Mesenteric fat pad (tissue), 1 donor: ENCODE measurements around the gene RNU7-1. TPM values are rescaled to one million over a fixed set of nuclear protein-coding genes. Genes with fewer than 3 reads are reported as not detected.
A peak's percentile ranks its signal among the peaks of the same experiment; 100 is the strongest.

Experiments
- DNase-seq: peaks from one replicate; pipeline ENCODE4 v3.0.0-alpha.2; 2020; ENCODE audit warnings: low spot score
- total RNA-seq: library from RNA; stranded (reverse); fragmentation: NEBNext Ultra II Directional; extraction: Animal tissue kit (Norgen Biotek cat#: 25700); gene quantifications from one replicate; pipeline ENCODE4 v1.2.1, GENCODE V29; 2021
- donor health status: DM: yes; HTN: yes; CAD: no.

The RNU7-1 gene
- total RNA-seq, 1 donor from 2014 or later, result not detected

DNA sequence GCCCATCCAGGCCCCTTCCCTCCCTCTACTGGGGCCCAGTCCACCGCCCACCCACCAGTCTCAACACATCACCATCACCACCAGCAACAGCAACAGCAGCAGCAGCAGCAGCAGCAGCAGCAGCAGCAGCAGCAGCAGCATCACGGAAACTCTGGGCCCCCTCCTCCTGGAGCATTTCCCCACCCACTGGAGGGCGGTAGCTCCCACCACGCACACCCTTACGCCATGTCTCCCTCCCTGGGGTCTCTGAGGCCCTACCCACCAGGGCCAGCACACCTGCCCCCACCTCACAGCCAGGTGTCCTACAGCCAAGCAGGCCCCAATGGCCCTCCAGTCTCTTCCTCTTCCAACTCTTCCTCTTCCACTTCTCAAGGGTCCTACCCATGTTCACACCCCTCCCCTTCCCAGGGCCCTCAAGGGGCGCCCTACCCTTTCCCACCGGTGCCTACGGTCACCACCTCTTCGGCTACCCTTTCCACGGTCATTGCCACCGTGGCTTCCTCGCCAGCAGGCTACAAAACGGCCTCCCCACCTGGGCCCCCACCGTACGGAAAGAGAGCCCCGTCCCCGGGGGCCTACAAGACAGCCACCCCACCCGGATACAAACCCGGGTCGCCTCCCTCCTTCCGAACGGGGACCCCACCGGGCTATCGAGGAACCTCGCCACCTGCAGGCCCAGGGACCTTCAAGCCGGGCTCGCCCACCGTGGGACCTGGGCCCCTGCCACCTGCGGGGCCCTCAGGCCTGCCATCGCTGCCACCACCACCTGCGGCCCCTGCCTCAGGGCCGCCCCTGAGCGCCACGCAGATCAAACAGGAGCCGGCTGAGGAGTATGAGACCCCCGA is 6.8 kb upstream of the RNU7-1 start:
- DNase-seq, result no peak

GRCh38 chr12:6937481-6938352 is 5.9 kb upstream of the RNU7-1 start:
- DNase-seq, result peak; percentile 98

DNA sequence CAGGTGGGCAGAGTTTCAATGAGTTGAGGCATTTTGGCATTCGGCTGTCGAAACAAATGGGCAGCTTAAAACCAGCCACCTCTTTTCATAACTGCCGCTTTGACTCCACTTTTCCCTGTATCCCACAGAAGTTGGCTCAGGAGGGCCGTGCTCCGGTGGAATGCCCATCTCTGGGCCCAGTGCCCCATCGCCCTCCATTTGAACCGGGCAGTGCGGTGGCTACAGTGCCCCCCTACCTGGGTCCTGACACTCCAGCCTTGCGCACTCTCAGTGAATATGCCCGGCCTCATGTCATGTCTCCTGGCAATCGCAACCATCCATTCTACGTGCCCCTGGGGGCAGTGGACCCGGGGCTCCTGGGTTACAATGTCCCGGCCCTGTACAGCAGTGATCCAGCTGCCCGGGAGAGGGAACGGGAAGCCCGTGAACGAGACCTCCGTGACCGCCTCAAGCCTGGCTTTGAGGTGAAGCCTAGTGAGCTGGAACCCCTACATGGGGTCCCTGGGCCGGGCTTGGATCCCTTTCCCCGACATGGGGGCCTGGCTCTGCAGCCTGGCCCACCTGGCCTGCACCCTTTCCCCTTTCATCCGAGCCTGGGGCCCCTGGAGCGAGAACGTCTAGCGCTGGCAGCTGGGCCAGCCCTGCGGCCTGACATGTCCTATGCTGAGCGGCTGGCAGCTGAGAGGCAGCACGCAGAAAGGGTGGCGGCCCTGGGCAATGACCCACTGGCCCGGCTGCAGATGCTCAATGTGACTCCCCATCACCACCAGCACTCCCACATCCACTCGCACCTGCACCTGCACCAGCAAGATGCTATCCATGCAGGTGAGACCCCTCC is 5.0 kb upstream of the RNU7-1 start:
- no peak for DNase-seq

DNA sequence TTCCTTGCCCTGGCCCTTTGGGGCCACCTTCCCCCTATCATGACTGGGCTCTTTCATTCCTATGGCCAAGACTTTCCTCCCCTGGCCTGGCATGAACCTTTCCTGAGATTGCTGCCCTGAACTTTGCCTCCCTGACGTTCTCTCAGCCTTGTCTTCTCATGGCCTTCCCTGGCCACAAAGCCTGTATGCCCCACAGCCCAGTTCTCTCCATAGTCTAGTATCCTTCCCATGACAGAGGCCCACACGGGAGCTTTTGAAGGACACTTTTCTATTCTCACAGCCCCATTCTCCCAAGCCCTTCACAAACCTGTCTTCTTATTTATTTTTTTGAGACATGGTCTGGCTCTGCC is 4.5 kb upstream of the RNU7-1 start:
- DNase-seq, result no peak

GRCh38 chr12:6941267-6941666 is 2.3 kb upstream of the RNU7-1 start:
- DNase-seq, result no peak

- DNase-seq, result no peak
Measured at GRCh38 chr12:6941782-6942181, 1.8 kb upstream of the RNU7-1 start.

DNA sequence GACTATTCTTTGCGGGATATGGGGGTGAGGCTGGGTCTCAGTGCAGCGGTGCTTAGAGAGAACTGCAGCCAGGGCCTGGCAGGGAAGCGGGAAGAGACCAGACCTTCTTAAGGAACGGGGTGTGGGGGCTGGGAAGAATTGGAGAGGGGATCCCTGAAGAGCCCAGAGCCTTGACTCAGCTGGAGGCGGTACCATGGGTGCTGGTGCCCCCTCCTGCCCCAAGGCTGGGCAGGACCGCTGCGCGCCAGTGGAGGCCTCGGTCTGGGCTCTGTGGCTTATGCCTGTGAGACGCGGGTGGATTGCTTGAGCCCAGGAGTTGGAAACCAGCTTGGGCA is 1.3 kb upstream of the RNU7-1 start:
- no peak for DNase-seq

DNA sequence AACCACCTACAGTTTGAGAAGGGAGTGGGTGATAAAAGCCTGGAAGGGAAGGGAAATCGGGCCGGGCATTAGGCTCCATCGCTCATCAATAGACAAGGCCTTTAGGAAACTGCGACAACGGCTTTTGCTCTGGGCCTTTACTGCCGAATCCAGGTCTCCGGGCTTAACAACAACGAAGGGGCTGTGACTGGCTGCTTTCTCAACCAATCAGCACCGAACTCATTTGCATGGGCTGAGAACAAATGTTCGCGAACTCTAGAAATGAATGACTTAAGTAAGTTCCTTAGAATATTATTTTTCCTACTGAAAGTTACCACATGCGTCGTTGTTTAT is 261 bp upstream of the RNU7-1 start:
- DNase-seq, result no peak

GRCh38 chr12:6944381-6945186 is 968 bp downstream of the RNU7-1 start:
- DNase-seq, result peak; percentile 96

DNA sequence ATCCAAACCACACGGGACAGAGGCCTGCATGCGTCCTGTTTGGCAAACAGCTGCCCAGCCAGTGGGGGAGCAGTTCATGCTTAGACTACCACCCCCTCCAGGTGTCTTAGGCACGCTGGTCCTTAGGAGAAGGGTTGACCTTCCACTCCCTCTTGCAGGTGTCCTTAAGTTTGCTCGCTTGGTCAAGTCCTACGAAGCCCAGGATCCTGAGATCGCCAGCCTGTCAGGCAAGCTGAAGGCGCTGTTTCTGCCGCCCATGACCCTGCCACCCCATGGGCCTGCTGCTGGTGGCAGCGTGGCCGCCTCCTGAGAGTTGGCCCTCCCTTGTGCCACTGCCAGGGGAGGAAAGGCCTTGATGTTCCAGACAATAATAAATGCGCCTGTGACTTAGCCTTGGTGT is 2.0 kb downstream of the RNU7-1 start:
- DNase-seq, result no peak

GRCh38 chr12:6946033-6946919 is 2.7 kb downstream of the RNU7-1 start:
- DNase-seq, result no peak

- no peak for DNase-seq
Measured at GRCh38 chr12:6946920-6947374, 3.3 kb downstream of the RNU7-1 start.

DNA sequence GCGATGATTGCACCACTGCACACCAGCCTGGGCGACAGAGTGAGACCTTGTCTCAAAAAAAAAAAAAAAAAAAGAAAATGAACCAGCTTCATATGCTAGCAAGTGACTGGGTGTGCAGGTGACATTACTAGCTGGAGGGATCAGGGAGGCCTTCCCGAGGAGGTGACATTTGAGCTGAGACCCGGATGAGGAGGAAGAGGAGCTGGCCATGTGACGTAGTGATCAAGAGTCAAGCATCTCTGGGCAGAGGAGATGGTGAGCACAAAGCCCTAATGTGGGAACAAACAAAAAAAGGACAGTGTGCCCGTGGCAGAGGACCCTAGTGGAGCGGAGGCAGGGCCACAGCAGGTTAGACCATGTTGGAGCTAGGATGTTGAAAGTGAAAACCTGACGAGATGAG is 4.0 kb downstream of the RNU7-1 start:
- DNase-seq, result no peak

DNA sequence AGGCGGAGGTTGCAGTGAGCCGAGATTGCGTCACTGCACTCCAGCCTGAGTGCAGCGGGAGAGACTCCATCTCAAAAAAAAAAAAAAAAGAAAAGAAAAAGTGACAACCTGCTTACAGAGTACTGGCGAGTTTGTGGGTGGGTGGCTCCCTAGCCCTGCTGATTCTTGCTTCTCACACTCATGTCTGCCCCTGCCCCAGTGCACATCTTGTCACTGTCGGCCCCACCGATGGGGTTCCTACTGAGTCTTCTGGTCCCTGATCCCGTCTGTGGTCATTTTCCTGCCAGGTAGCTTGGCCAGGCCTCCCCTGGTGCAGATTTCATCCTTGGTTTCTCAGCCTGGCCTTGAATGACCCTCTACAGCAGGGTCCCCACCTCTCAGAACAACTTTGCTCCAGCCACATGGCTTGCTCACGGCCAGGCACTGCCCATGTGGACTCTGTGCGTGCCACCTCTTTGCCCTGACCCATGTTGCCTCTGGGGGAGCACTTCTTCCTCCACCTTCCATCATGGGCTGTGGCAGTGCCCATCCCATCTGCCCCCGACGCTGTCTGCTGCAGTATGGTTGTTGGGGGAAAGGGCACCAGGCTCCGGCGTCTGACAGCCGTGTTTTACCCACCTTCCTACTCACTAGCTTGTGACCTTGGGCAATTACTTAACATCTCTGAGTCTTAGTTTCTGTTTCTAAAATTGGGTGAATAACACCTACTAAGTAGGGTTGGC is 5.4 kb downstream of the RNU7-1 start:
- DNase-seq, result no peak

DNA sequence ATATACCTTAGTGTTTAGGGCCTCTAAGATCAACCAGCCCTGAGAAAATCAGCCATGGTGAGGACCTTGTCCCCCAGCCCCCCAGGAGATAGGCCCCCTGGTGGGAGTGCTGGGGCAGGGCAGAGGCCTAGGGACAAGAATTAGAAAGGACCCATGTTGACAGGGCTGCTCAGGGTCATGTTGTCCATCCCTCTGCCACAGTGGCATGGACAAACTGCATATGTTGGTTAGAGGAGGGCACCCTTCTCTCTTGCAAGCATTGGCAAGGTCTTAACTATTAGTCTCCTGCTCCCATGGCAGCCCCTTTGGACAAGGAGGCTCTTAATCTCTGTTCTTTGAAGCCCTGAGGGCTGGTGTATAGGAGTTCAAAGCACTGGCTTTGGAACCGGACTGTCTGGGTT is 6.8 kb downstream of the RNU7-1 start:
- DNase-seq, result no peak

- DNase-seq, result no peak
Measured at GRCh38 chr12:6950811-6951540, 7.4 kb downstream of the RNU7-1 start, which contains the start of gene PTPN6. TSS of gene PTPN6 (plus strand) at chr12:6951356. CDS start at chr12:6951513, 157 bp downstream.

DNA sequence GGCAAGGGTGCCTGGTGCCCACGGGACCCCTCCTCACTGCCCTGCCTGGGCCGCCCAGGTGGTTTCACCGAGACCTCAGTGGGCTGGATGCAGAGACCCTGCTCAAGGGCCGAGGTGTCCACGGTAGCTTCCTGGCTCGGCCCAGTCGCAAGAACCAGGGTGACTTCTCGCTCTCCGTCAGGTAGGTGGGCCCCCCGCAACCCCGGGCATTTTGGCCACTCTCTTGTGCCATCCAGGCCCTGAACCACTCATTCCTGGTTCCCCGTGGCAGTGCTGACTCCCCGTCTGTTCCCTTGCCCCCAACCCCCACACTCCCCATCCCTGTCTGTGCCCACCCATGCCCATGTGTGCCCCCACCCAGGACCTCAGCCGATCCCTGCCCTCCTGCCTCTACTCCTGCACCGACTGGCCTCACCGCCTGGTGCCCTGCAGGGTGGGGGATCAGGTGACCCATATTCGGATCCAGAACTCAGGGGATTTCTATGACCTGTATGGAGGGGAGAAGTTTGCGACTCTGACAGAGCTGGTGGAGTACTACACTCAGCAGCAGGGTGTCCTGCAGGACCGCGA is 8.0 kb downstream of the RNU7-1 start:
- DNase-seq, result no peak
